GM10248 (cell line): Measurements from ENCODE around the gene DCLK1.

ENCODE experiments used
- CTCF ChIA-PET: fragments of 300-600 bp; sonication (Branson Sonifier 250); formaldehyde crosslinking; extraction: SDS; loops from one replicate; lab custom pipeline; 2021; ENCODE audit warnings: antibody characterized with exemption; lab: Yijun Ruan, JAX
- POLR2A ChIA-PET: fragments of 350-650 bp; sonication (Branson Sonifier 250); formaldehyde crosslinking; extraction: SDS; loops from one replicate; lab custom pipeline; 2020; ENCODE audit warnings: antibody characterized with exemption; lab: Yijun Ruan, JAX
- DNase-seq: peaks from one replicate; pipeline ENCODE4 v3.0.0; 2012; ENCODE audit errors: extremely low spot score
- TF ChIP-seq, protein P1 (sequence below): IDR thresholded peaks from 2 replicates; pipeline ENCODE4 v1.5.1; 2012; ENCODE audit warnings: mild to moderate bottlenecking, low read depth; ENCODE audit errors: extremely low read depth, missing control alignments, control extremely low read depth

Gene DCLK1

DNA sequence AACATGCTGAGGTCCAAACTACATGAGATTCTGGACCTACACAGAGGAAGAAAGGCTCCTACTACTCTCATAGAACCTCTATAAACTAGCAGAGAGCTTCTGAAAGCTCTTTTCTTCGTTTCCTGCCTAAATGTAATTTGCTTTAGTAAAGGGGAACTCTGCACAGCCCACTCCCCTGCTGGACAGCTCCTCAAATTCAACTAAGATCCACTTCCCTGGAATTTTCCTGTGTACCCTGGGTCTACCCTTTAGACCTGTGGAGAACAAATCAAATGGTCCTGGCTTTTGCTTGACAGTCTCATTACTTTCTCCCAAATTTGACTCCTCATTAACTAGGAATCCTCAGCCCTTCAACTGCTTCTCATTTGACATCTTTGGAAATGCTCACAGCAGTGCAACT, 3.5 kb upstream of the DCLK1 start:
- TF ChIP-seq, protein P1, sequence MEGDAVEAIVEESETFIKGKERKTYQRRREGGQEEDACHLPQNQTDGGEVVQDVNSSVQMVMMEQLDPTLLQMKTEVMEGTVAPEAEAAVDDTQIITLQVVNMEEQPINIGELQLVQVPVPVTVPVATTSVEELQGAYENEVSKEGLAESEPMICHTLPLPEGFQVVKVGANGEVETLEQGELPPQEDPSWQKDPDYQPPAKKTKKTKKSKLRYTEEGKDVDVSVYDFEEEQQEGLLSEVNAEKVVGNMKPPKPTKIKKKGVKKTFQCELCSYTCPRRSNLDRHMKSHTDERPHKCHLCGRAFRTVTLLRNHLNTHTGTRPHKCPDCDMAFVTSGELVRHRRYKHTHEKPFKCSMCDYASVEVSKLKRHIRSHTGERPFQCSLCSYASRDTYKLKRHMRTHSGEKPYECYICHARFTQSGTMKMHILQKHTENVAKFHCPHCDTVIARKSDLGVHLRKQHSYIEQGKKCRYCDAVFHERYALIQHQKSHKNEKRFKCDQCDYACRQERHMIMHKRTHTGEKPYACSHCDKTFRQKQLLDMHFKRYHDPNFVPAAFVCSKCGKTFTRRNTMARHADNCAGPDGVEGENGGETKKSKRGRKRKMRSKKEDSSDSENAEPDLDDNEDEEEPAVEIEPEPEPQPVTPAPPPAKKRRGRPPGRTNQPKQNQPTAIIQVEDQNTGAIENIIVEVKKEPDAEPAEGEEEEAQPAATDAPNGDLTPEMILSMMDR: no peak
- ChIA-PET POLR2A (no interaction called here), CTCF (no interaction called here)
- DNase-seq: no peak

DNA sequence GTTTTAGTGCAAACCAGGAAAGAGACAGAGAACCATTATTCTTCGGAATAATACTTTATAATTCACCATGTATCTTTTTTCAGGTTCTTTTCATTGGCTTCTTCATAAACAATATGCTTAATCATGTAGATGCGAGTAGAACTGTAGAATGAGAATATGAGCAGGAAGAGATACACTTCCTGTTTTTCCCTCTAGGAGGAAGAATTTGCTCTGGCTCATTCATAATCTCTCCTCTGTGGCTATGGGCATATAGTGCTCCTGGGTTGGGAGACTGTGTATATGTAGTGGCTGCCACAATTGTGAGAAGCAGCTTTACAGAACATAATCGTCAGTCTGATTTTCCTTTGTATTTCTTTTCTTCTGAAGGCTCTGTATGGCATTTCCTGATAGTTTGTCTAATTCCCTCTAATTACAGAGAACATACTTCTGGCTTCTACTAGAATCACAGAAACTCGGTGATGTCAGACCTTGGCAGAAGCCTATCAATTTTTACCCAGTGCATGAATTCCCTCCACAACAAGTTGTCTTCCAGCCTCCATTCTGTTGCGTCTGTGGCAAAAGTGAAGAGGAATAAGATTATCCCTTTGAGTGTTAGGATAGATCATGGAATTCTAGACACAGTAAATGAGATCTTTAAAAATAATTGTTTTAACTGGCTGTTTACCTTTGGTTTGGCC, 2.9 kb upstream of the DCLK1 start:
- ChIA-PET POLR2A (no interaction called here), CTCF (no interaction called here)
- DNase-seq: no peak
- TF ChIP-seq, protein P1: no peak

DNA sequence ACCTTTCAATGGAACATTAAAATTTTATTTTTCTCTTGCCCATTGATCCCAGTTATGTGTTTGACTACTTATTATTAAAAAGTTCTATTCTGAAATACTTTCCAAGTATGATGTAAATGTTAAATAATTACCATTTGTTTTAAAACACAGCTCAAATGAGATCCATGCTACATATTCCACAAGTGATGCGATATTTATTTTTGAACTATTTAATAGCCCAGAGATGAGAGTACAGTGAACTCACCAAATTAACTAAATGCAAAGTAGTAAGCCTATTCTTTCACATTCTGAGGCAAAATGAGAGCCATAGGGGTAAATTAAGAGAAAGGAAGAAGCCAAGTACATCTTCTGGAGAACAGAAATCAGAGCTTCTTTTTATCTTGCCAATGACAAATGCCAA, 1.2 kb upstream of the DCLK1 start:
- POLR2A ChIA-PET: no interaction called here
- CTCF ChIA-PET: no interaction called here

DNA sequence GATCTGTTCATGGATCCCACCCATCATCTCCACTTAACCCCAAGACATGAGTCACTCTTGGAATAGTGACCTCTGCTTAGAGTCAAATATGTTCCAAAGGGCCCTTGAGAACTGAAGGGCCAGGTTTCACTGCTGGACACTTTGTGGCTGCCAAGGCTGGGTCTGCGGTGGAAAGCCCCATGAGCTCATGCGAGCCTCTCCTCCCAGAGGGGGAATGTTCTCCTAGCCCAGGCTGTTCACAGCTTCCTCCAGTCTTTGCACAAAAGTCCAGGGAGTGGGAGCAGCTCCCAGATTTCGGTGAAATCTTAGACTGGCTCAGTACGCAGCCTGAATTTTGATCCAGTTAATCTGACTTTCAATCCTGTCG, 732 bp upstream of the DCLK1 start:
- no peak for DNase-seq
- ChIA-PET CTCF (no interaction called here), POLR2A (no interaction called here)
- TF ChIP-seq, protein P1: no peak

More for the DNA sequence above, 1.2 kb upstream of the DCLK1 start:
- TF ChIP-seq, protein P1: no peak
- DNase-seq: no peak

DNA sequence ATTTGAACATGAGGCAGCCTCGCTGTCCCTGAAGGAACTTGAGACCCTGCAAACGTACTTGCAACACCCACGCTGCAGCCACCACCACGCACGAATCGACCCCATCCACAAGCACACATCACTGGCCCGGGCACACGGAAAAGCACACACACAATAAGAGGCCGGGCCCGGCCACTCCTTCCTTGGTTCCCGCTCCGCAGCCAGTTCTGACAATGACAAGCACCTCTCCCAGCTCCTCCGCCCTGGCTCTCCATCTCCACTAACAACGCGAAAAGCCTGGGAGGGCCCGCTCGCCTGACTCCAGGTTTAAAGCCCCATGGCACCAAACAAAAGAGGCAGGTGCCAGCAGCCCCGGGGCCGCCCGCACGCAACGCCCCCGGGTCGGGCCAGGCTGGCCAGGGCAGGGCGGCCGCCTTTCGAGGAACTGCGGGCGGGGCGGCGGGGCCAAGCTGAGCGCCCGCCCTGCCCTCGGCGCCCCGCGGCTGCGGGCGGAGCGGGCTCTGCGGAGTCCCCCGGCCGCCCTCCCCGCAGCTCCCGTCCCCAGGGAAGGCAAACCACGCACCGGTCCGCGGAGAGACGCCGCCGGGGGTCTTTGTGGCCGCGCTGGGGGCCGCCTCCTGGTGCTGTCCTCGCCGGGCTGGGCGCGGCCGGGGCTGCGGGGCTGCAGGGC, 495 bp downstream of the DCLK1 start:
- POLR2A ChIA-PET: no interaction called here
- DNase-seq: no peak
- TF ChIP-seq, protein P1: no peak
- CTCF ChIA-PET: no interaction called here

DNA sequence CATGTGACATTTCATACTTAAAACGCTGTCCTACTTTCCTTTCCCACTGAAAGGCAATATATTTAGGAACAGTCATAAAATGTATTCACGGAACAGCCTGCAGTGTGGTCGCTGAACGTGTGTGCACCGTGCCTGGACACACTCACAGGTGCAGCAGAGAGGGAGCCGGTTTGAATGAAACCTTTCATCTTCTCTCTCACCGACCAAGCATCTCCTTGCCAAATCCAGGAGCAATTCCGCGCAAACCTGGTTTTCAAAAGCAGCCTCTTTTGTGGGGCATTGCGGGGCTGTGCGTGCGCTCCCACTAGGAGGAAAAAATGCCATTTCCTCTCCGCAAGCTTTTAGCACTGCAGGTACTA, 1.0 kb downstream of the DCLK1 start:
- no peak for DNase-seq
- ChIA-PET CTCF (no interaction called here), POLR2A (no interaction called here)
- TF ChIP-seq, protein P1: no peak
